Activated naive CD4-positive, alpha-beta T cell treated with Interleukin-2 at 50 U/mL for 16 hours (primary cell): ENCODE results near the gene RUVBL1.
A peak's percentile ranks its signal among the peaks of the same experiment; 100 is the strongest.

ENCODE experiments used
- DNase-seq: peaks from one replicate; pipeline ENCODE4 v3.0.0-alpha.2; 2020

The RUVBL1 gene

GRCh38 chr3:128081226-128081625 is 42.4 kb downstream of the RUVBL1 start:
- no peak for DNase-seq

- DNase-seq = no peak
These were observed 43.1 kb downstream of the RUVBL1 start for GRCh38 chr3:128080323-128081080.

DNA sequence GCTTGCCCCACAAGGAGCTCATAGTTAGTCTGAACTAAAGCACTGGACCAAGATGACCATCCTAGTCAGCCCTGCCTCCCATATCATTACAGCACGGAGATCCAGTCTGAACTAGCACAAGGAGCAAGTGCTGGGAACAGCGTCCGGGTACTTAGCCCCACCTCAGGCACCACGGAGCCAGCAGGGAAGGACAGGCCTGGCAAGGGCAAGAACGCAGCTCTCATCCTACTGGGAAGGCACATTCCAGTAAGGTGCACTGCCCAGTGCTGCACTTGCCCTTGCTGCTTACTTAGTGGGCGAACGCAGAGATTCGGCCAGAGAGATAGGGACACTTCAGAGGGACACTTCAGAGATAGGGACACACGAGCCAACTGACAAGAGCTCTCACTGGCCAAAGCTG is 43.8 kb downstream of the RUVBL1 start:
- DNase-seq = no peak

DNA sequence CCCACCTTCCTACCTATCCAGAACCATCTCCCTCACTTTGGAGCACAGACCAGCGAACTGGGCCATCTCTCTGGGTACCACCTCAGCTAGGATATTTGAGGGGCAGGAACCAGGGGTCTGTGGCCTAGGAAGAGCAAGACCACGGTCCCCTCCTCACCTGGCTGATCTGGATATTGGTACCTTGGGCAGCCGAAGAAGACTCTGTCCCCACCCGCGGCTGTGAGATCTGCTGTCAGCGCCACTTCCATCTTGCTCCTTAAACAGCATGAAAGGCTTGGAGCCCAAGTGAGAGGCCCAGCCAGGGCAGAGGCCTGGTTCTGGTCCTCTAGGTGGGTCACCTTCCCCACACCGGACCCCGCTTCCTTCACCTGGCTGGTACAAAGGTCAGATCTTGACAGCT is 44.7 kb downstream of the RUVBL1 start:
- DNase-seq = no peak

GRCh38 chr3:128078322-128078721 is 45.3 kb downstream of the RUVBL1 start:
- no peak for DNase-seq

DNA sequence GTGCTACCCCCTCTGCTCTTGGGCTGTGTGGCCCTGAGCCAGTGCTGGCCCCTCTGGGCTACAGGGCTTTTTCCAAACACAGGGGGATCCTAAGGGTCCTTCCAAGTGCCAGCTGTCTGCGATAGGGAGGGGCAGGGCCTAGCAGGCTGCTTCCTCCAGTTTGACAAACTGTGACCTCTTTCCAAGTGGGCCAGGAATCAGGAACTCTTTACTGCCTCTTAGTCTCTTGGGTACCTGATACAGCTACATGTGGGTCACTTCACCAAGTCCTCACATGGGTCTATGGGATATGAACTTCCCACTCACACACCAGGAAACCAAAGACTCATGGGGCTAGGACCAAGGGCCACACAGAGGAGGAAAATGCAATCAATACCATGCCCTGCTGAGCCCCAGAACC is 45.9 kb downstream of the RUVBL1 start:
- no peak for DNase-seq

DNA sequence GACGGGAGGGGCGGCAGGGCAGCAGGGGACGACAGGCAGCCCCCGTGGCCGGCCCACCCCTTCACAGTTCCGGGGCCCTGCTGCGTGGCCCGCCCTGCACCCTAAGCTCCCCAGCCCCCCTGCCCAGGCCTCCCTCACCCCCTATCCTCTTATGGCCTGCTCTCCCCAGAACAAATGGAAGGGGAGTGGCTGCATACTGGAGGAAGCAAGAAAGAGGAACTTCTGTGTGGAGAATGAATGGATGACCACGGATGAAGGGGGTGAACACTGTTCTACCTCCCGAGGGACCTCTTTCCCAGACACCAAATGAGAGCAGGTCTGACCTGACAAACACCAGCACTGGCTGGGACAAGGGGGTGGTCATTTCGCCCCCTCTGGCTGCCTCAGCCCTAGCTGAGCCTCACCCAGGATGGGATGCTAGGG is 46.4 kb downstream of the RUVBL1 start:
- no peak for DNase-seq

DNA sequence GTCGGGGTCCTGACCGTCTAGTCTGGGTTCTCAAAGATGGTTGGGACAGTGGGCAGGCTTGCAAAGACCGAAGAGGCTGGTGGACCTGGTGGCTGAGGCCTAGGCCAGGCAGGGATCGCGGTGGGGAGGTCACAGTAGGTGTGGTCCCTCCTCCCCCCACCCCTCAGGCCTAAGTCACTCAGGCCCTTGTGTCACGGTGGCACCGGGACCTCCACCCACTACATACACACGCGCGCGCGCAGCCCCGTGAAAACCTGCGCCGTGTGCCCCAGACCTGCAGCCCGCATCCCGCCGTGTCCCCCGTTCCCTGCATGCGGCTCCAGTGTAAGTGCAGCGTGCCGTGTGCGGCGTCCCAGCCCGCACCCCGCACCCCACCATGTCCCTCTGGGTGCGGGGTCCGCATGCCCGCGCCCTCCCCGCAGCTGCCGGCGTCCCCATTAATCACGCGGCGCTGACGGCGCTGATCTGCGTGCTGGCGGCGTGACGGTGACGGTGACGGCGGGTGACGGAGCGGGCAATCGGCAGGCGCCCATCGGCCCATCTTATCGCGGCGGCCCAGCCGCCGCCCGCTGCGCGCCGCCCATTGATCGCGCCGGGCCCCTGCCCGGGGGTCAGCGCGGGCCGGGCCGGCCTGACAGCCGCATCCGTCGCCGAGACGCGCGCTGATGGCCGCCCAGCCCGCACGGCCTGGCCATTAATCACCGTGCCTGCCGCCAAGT is 47.0 kb downstream of the RUVBL1 start:
- peak; percentile 46 for DNase-seq

- peak; percentile 85 for DNase-seq
These were observed 47.8 kb downstream of the RUVBL1 start for GRCh38 chr3:128075522-128076482.

GRCh38 chr3:128074851-128075521 is 48.6 kb downstream of the RUVBL1 start:
- DNase-seq = no peak

GRCh38 chr3:128073807-128074206 is 49.8 kb downstream of the RUVBL1 start:
- DNase-seq = no peak

GRCh38 chr3:128073185-128073725 is 50.4 kb downstream of the RUVBL1 start:
- DNase-seq = no peak

DNA sequence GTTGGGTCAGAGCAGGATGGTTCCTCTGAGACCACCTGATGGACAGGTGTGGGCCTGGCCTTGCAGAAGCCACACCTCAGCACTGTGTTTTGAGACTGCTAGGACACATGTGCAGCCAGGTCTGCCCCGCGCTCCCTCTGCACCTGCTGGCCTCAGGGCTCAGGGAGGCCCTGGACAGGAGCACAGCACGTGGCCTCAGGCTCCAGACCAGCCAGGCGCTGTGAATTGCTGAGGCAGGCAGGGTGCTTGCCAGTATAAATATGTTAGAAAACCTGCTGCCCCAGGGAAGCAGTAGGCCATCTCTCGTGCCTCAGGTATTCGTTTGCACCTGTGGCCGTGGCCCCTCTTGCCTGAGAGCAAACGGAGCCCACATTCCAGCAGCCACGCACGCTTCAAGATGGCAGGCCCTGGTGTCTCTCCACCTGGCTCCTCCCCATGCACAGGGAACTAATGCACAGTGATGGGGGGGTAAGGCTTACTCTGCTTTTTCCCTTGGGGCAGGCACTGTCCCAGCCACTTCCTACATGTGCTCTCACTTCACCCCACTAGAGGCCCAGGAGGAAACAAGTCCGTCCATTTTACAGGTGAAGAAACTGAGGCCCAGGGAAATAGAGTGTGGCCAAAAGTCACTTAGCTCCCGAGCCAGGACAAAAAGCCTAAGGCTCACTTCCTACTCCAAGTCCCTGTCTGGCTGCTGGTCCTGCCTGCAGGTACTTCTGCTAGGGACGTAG is 51.0 kb downstream of the RUVBL1 start:
- DNase-seq = no peak

GRCh38 chr3:128071771-128072453 is 51.7 kb downstream of the RUVBL1 start:
- no peak for DNase-seq

DNA sequence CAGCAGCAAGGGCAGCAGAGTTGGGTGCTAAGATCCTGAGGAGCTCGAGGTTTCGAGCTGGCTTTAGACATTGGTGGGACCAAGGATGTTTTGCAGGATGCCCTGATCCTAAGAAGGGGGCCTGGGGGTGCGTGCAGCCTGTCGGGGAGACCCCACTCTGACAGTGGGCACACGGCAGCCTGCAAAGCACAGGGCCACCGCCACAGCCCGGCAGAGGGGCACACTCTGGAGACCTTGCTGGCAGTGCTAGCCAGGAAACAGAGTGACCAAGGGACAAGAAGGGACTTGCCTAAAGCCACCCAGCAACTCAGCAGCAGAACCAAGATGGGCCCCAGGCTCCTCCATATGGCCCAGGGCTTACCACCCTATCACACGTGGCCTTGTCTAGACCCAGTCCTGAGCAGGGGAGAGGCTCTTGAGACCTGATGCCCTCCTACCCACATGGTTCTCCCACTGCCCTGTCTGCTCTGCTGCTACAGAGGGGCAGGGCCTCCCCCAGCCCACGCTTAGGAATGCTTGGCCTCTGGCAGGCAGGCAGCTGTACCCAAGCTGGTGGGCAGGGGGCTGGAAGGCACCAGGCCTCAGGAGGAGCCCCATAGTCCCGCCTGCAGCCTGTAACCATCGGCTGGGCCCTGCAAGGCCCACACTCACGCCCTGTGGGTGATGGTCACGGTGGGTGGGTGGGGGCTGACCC is 52.6 kb downstream of the RUVBL1 start:
- DNase-seq = no peak

- no peak for DNase-seq
These were observed 54.3 kb downstream of the RUVBL1 start for GRCh38 chr3:128069271-128069670.

- no peak for DNase-seq
These were observed 55.4 kb downstream of the RUVBL1 start for GRCh38 chr3:128068156-128068620.

GRCh38 chr3:128067489-128067888 is 56.1 kb downstream of the RUVBL1 start:
- DNase-seq = no peak

DNA sequence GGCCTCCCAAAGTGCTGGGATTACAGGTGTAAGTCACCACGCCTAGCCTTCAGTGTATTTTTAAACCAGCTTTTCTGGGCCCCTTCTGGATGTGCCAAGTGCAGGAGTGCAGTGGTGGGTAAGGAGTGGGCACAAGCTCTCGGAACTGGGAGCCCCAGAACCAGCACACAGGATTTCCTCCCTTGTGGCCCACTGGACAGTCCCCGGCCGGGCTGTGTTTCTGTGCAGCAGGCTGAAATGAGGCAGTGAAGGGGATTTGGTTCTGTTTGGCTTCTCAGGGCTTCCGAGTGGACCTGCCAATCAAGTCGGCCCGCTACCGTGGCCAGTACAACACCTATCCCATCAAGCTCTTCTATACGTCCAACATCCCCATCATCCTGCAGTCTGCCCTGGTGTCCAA is 56.9 kb downstream of the RUVBL1 start:
- DNase-seq = no peak

- DNase-seq = no peak
These were observed 57.5 kb downstream of the RUVBL1 start for GRCh38 chr3:128066114-128066513.
